Ammon's horn (tissue), 1 donor: Measurements from ENCODE around the gene PHACTR4.
"Not testable (repeated sequence)": the region's sequence is repeated elsewhere in the genome, so short reads cannot be mapped to it uniquely, and the experiment has no call there.

Experiments used
- DNase-seq: peaks from one replicate; pipeline ENCODE4 v3.0.0-alpha.2; 2016; ENCODE audit warnings: low spot score

The PHACTR4 gene

GRCh38 chr1:28371010-28371377 is 1.5 kb downstream of the PHACTR4 start:
- no peak for DNase-seq

- not testable (repeated sequence) for DNase-seq
Observed at GRCh38 chr1:28373450-28373849, 3.9 kb downstream of the PHACTR4 start.

- DNase-seq, result no peak
Observed at GRCh38 chr1:28374297-28374696, 4.8 kb downstream of the PHACTR4 start.

GRCh38 chr1:28375598-28375997 is 6.1 kb downstream of the PHACTR4 start:
- DNase-seq, result not testable (repeated sequence)

- DNase-seq, result not testable (repeated sequence)
Observed at GRCh38 chr1:28376195-28376594, 6.7 kb downstream of the PHACTR4 start.

- no peak for DNase-seq
Observed at GRCh38 chr1:28378906-28379305, 9.4 kb downstream of the PHACTR4 start.

GRCh38 chr1:28380394-28380793 is 10.9 kb downstream of the PHACTR4 start:
- DNase-seq, result no peak

GRCh38 chr1:28383785-28384184 is 14.2 kb downstream of the PHACTR4 start:
- not testable (repeated sequence) for DNase-seq

- DNase-seq, result no peak
Observed at GRCh38 chr1:28392027-28392652, 22.6 kb downstream of the PHACTR4 start.

- DNase-seq, result no peak
Observed at GRCh38 chr1:28394136-28394535, 24.6 kb downstream of the PHACTR4 start.

- DNase-seq, result no peak
Observed at GRCh38 chr1:28395181-28395580, 25.6 kb downstream of the PHACTR4 start.

GRCh38 chr1:28401760-28402159 is 32.2 kb downstream of the PHACTR4 start:
- DNase-seq, result no peak

- no peak for DNase-seq
Observed at GRCh38 chr1:28409090-28409489, 39.5 kb downstream of the PHACTR4 start.

GRCh38 chr1:28411656-28412055 is 42.1 kb downstream of the PHACTR4 start:
- no peak for DNase-seq

GRCh38 chr1:28412731-28413130 is 43.2 kb downstream of the PHACTR4 start:
- no peak for DNase-seq

GRCh38 chr1:28416509-28417194 is 47.1 kb downstream of the PHACTR4 start:
- no peak for DNase-seq

GRCh38 chr1:28417441-28417922 is 47.9 kb downstream of the PHACTR4 start:
- no peak for DNase-seq

GRCh38 chr1:28417926-28418637 is 48.5 kb downstream of the PHACTR4 start:
- no peak for DNase-seq

- no peak for DNase-seq
Observed at GRCh38 chr1:28421744-28422143, 52.2 kb downstream of the PHACTR4 start.

GRCh38 chr1:28426831-28427230 is 57.3 kb downstream of the PHACTR4 start:
- DNase-seq, result no peak

GRCh38 chr1:28428012-28428411 is 58.5 kb downstream of the PHACTR4 start:
- DNase-seq, result no peak

GRCh38 chr1:28428990-28429520 is 59.5 kb downstream of the PHACTR4 start:
- no peak for DNase-seq
